ENCODE data around the gene SSMEM1. TPM values are rescaled to one million over a fixed set of nuclear protein-coding genes. Genes with fewer than 3 reads are reported as not detected.
"Not testable (repeated sequence)": the region's sequence is repeated elsewhere in the genome, so short reads cannot be mapped to it uniquely, and the experiment has no call there.

SSMEM1 gene
- total RNA-seq, 1 experiment from 2014 or later = 0.12 TPM

DNA sequence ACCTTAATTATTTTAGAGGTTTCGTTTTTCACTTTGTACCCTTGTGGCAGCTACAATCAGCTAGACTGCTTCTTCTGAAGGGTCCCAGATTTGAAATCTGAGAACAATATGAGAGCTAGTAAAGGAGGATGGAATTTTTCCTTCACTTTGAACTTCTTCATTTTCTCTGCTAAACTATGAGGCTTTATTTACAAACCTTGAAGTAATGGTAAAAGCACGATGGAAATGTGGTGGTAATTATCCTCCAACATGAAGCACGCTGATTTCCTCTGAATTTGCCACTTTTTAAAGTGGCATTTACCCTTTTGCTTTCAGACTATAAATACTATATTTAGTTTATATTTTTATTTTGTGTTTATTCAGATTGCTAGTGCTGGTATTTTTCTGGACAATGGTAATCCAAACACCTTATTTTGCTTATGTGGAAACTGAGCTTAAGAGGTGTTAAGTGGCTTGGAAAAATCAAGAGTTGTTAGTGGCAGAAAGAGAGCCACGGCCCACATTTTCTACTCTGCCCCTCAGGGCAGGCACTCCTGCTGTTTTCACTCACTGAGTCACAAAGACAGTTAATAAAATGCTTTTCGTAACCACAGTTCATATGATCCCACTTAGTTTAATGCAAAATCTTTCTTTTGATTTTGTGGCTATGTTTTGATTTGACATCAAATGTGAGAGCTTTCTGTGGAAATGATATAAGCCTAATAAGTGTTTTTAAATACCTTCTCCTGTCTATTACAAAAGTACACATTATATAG lies 2.7 kb downstream of the SSMEM1 start:
- DNase-seq (ENCODE audit: extremely low read depth, low read depth) = no peak

DNA sequence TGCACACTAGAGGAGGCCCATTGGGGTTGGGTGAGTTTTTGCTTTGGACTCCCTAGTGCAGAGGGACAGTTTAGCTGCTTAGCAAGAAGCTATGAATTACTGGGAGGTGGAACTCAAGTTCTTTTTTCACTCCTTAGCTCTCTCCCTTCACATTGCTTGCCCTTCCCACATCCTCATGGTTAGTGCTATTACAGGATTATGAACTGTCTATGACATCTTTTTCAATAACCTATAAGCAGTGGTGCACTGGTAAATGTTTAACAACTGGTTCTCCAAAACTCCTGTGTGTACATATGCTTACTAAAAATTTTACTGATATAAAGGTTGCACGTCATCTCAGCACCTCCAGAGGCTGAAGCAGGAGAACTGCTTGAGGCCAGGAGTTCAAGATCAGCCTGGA lies 6.2 kb downstream of the SSMEM1 start:
- DNase-seq (ENCODE audit: extremely low read depth, low read depth) = no peak

DNA sequence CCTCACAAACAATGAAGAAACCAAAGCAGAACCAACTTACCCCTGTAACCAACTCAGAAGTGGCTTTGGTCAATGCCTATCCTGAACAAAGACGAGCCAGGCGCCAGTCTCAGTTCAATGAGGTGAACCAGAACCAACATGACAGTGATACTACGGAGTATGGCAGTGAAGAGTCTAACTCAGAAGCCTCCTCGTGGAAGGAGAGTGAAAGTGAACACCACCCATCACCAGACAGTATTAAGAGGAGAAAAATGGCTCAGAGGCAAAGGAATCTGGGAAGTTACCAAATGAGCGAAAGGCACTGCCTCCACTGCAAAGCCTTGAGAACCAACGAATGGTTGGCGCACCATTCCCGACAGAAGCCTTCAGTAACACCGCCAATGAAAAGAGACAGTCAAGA lies 8.4 kb downstream of the SSMEM1 start:
- no peak for DNase-seq (ENCODE audit: extremely low read depth, low read depth)

DNA sequence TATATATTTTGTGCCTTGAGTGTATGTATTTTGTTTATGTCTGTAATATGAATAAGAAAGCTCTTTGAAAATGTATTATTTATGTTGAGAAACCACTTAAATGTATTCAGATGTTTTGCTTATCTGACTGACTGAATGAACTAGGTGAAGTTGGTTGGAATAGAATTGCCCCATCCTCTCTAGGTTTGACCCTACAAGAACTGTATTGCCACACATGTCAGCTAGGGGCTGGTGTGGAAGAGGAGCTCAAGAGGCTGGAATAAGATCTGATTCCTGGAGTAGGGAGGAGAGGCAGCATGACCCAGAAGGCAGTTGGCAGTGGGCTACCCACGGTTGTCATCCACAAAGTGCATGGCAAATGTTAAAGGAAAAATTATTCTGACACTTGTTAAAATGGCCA lies 9.1 kb downstream of the SSMEM1 start:
- DNase-seq (ENCODE audit: extremely low read depth, low read depth) = no peak

DNA sequence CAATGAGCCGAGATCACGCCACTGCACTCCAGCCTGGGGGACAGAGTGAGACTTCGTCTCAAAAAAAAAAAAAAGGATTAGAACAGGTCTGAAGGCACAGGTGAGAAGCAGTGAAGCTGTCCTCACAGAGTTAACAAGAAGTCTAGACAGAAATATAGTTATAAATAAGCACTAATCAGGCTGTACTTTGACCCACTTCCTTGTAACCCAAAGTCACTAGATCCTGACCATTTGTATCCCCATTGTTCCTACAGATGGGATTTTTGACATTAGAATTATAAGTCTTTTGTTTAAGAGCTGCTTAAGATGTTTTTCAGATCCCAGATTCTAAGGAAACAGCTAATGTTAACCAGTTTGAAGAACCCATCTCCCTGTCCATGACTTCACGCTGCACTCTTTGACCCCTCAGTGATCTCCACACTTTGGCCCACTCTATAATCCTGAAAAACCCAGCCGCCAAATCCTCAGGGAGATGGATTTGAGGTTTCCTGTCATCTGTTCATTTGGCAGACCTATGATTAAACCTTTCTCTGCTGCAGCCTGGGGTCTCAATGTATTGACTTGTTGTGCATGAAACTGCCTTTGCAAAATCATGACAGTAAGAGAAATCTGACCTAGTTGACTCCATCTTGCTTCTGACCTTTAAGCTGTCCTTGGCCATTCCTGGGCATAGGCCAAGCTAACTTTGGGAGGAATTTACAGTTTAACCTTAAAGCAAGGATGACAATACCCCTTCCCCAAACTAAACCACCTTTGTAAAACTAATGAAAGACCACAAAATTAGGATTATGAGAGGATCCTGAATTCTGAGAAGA lies 11.4 kb downstream of the SSMEM1 start:
- no peak for DNase-seq (ENCODE audit: extremely low read depth, low read depth)

DNA sequence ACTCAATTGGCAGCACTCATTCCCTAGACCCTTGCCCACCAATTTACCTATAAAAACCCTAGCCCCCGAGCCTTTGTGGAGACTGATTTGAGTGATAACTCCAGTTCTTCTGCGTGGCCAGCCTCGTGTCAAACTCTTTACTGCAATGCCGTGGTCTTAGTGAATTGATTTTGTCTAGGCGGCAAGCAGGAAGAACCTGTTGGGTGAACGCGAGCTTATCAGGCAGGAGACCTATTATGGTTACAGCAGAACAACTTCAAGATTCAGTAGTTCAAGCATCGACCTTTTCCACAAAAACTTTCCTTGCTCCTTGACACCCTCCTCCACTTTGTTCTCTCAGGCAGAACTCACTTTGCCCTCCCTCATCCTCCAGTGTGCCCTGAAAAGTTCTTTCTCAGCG lies 12.2 kb downstream of the SSMEM1 start:
- no peak for DNase-seq (ENCODE audit: extremely low read depth, low read depth)

DNA sequence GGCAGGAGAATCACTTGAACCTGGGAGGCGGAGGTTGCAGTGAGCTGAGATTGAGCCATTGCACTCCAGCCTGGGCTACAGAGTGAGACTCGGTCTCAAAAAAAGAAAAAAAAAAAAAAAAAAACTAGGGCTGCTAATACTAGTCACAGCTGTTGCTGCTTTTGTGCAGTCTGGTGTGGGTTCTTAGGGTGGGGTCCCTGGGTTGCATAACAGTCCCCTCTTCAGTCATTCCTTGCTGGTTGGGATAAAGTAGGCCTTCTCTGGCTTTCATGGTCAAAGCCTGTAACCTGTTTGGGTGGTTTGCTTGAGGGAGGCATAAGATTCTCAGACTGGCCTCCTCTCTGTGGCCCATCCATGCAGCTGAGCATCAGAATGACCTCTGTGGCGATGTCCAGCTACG lies 14.1 kb downstream of the SSMEM1 start:
- no peak for DNase-seq (ENCODE audit: extremely low read depth, low read depth)

DNA sequence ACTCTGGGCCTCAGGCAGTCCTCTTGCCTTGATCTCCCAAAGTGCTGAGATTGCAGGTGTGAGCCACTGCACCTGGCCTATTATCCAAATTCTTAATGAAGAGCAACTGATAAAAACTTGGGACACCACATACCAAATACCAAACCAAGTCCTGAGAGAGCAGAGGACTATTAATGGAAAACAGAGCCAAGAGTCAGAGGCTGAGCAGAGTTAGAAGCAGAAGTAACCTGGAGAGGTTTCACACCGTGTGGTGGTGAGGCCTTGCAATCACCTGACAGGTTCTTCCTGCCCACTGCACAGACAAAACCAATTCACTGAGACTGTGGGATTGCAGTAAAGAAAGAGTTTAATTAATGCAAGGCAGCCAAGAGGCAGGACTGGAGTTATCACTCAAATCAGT lies 16.0 kb downstream of the SSMEM1 start:
- no peak for DNase-seq (ENCODE audit: extremely low read depth, low read depth)

DNA sequence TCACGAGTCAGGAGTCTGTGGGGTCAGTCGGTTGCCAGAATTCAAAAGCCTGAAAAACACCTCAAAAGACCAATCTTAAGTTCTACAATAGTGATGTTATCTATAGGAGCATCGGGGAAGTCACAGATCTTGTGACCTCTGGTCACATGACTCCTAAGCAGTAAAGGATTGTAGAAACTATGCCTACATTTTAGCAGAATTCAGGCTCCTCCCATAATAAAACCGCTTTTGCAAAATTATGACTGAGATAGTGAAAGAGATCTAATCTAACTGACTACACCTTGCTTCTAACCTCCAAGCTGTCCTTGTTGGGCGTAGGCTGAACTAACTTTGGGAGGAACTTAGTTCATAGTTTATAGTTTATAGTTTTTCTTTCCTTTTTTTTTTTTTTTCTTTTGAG lies 16.6 kb downstream of the SSMEM1 start:
- no peak for DNase-seq (ENCODE audit: extremely low read depth, low read depth)

DNA sequence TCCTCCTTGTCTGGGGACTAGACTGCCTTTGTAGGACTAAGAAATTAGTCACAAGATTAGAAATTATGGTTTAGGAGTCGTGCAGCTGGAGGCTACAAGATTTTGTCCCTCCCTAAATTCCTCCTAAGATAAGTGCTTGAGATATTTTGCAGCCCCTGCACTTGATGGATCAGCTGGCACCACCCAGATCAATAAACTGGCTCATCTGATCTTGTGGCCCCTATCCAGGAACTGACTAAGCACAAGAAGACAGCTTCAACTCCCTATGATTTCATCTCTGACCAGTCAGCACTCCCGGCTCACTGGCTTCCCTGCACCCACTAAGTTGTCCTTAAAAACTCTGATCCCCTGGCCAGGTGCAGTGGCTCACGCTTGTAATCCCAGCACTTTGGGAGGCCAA lies 17.3 kb downstream of the SSMEM1 start:
- not testable (repeated sequence) for DNase-seq (ENCODE audit: extremely low read depth, low read depth)

DNA sequence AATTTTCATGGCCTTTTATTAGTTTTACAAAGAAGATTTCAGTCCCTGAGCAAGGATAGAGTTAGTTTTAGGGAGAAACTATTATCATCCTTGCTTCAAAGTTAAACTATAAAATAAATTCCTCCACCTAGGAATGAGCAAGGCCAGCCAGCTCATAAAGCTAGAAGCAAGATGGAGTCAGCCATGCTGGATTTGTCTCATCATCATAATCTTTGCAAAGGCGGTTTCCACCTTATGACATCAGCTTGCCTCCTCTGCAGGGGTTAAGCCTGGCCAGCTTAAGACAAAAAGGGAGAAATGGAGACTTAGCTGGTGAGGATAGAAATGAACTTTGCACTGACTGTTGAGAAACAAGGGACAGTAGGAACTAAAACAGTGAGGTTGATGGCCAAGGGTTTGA lies 18.7 kb downstream of the SSMEM1 start:
- no peak for DNase-seq (ENCODE audit: extremely low read depth, low read depth)

DNA sequence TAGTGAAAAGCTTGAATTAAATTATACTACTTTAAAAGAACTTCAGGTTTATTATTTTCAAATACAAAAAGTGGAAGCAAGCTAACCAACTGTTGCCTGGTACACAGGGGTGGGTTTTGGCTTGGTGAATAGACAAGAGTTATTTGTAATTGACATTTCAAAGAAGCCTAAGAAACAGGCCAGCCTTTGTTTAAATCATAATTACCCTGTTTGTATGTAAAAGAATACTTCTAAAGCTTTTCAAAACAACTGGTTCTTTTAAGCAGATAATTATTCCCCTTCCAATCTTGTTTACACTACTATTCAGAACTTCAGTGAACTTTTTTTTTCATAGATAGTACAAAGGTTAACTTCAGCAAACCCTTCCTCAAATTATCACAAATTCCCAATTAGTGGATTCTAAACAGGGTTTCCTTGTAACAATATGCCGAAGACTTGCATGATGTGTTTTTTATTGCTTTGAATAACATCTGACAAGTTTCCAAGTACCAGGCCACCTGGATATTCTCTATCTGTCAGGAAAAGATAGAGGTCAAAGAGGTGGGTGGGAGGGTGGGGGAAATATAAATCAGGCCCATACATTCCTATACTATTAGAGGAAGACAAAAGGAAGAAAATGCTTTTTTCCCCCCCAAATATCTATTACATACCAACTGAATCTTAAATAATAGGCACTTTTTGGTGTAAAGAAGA lies 20.4 kb downstream of the SSMEM1 start:
- DNase-seq (ENCODE audit: extremely low read depth, low read depth) = no peak

DNA sequence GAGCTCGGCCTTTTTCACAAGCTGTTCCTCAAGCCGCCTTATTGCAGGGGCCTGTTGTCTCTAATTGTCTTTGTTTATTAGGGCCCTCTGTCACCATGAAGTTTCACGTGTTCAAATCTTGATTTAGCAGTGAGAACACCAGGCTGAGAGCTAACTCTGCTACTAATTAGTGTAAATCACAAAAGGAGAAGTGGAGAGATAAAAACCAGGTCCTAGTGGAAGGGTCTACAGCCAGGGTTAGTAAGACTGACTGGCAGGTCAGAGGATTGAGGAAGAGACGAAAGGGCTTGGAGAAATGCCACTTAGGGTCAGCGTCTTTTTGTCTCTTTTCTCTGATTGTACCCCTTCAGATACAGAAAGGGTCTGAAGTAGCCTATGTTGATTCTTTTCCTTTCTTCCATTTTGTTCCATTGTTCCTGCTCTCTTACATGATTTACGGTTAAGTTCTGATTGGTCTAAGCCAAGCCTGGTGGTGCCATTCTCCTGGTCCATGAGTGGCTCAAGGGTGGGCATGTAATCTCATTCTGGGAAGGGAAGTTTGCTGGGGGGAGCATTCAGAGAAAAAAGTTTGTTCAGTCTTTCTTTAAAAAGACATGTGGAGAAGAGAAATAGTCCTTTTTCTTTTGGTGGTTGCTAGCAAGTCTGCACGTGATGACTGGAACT lies 21.3 kb downstream of the SSMEM1 start:
- no peak for DNase-seq (ENCODE audit: extremely low read depth, low read depth)

DNA sequence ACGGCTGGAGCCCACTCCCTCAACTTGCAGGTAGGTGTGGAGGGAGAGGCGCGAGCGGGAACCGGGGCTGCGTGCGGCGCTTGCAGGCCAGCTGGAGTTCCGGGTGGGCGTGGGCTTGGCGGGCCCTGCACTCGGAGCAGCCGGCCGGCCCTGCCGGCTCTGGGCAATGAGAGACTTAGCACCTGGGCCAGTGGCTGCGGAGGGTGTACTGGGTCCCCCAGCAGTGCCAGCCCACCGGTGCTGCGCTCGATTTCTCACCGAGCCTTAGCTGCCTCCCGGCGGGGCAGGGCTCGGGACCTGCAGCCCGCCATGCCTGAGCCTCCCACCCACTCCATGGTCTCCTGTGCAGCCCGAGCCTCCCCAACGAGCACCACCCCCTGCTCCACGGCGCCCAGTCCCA lies 22.3 kb downstream of the SSMEM1 start:
- DNase-seq (ENCODE audit: extremely low read depth, low read depth) = not testable (repeated sequence)

DNA sequence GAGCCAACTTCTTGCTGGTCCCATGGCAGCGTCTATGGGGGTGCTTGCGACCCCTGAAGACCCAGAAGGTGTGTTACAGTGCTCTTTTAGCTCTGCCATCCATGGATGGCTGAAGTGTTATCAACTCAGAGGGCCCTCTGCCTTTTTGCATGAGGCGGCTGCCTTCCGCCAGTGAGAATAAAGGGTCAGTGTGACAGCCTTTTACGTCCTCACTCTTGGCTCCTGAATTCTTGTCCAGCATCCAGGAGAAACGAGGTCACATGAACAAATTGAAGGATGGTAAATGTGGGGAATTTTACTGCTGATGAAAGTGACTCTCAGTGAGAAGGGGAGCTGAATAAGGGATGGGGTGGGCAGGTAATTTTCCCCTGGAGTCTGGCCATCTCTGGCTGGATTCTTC lies 24.1 kb downstream of the SSMEM1 start:
- no peak for DNase-seq (ENCODE audit: extremely low read depth, low read depth)

DNA sequence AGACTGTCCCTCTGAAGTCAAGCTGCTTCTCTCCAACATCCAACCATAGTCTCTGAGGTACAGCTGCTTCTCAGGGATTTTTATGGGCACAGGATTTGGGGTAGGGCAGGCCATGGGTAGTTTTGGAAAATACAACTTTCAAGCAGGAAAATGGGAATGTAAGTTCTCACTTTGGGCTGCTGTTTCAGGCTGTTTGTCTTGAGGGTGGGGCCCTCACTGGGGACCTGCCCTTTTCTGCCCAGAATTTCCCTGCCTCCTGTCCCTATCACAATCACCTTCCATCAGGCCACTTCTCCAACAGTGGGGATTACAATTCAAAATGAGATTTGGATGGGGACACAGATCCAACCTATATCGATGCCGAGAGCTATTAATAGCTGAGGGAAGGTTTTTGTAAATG lies 24.5 kb downstream of the SSMEM1 start:
- DNase-seq (ENCODE audit: extremely low read depth, low read depth) = no peak

DNA sequence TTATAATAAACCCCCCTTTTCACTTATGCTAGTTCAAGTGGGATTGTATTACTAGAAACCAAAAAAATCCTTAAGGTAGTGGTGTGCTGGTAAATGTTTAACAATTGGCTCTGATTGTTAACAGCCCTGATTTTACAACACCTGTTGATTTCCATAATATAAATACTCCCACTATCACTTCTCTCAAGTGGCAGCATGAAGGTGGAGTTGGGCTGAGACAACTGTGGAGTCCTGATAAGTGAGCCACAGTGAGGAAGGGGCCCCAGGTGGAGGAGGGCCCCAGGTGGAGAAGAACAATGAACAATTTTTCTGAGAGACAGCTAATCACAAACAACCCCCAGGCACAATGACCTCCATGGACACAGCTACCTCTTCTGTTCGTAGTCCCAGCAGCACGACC lies 26.4 kb downstream of the SSMEM1 start:
- no peak for DNase-seq (ENCODE audit: extremely low read depth, low read depth)

DNA sequence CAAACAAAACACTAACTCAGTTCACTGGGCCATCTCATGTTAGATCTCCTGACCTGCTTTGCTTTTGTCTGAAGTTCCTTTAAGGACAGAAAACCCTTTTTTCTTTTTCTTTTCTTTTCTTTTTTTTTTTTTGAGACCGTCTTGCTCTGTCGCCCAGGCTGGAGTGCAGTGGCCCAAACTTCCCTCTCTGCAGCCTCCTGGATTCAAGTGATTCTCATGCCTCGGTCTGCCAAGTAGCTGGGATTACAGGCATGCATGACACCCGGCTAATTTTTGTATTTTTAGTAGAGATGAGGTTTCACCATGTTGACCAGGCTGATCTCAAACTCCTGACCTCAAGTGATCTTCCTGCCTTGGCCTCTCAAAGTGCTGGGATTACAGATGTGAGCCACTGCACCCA lies 28.7 kb downstream of the SSMEM1 start:
- DNase-seq (ENCODE audit: extremely low read depth, low read depth) = not testable (repeated sequence)

DNA sequence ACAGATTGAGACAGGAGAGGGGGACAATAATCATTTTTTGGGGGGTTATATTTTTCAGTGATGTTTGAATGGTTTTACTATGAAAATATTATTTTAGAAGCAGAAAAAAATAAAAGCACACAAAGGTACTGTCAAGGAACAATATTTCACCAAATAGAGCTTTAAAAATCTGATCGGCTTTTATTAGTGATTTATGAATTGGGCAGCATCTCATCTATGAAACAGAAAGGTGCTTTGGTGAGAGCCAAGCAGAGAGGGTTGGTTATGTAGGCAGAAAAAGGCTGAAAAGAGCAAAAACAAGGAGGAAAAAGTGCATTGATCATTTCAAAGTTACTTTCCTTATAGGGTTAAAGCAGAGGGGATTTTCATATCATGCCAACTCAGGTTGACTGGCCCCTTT lies 32.6 kb downstream of the SSMEM1 start:
- DNase-seq (ENCODE audit: extremely low read depth, low read depth) = no peak

DNA sequence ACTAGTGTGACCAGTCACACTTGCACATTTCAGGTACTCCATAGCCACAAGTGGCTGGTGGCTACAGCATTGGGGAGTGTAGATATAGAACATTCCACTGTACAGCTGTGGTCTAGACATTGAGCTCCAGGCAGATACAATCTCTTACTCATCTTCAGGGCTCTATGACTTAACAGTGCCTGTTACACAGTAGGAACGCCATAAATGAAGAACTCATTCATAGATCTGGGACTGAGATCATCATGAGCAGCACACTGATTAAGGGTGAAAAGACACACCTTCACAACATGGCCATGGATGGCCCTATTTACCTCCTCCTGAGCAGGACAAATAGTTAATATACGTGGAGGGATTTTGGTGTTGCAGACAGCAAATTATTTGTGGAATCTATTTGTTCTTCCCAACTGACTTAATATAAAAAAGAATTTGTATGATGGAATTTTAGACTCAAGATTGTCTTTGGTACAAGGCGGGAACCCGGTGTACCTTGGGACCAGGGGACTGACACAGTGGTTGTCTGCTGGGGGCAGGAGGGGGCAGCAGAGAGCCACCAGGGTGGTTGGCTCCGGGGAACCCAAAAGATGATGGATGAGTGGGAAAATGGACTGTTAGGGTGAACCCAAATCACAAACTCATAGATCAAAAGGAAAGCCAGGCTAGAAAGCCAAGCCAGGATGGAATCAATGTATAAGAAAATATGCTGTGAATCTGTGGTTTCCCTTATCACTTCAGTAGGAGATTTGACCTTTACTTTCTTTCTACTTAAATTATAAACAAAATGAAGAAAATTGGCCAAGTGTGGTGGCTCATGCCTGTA lies 34.7 kb downstream of the SSMEM1 start:
- DNase-seq (ENCODE audit: extremely low read depth, low read depth) = peak; percentile 39
